ENCODE data around the gene FER. TPM values are rescaled to one million over a fixed set of nuclear protein-coding genes. Genes with fewer than 3 reads are reported as not detected.

The FER gene
- total and polyA plus RNA-seq, 2 of the 13 experiments (the other 11 are each of a cell fraction or from before 2014, with no cell fraction given) = 7.9 to 29.0 TPM

DNA sequence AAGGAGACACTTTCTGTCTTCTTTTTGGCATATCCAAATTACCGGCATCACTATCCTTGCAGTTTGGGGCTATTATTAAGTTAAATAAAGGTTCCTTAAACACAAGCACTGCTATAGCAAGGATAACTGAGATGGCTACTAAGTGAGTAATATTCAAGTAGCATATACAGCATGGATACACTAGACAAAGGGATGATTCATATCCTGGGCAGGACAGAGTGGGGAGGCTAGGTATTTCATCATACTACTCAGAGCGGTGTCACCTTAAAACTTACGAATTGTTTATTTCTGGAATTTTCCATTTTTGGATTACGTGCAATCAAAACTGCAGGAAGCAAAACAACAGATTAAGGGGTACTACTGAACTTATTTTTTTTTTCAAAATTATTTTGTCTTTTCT, 54.1 kb downstream of the FER start (continued):
- TF ChIP-seq ZSCAN25 (CRISPR knock-in tag; IDR thresholded peaks at IDR 0.05) (no peak), CENPT (CRISPR knock-in tag; IDR thresholded peaks at IDR 0.05; ENCODE audit: low read depth) (no peak), FOSL2 (CRISPR knock-in tag; IDR thresholded peaks at IDR 0.05) (peak; percentile 78), ARID5B (CRISPR knock-in tag; IDR thresholded peaks at IDR 0.05) (0 out of 2 replicates have a peak, but pooled peaks have one; percentile 23)

GRCh38 chr5:108810717-108811116, 63.0 kb downstream of the FER start:
- WGBS (ENCODE audit: low lambda C conversion rate) = 100% methylated on average over 1 of the region's 3 CpGs
- in situ Hi-C loops (cut with HindIII; ENCODE audit: extremely low pct_ligation_motif_present, low pct_unique_long_range_greater_than_20kb) = no loop called here
- CTCF ChIA-PET (ENCODE audit: low intra/inter-chr PET ratio, low total read pairs) = no interaction called here

More at GRCh38 chr5:108810717-108811116, 63.0 kb downstream of the FER start:
- intact Hi-C loops (cut with micrococcal nuclease; ENCODE audit: unreplicated experiment) = no loop called here
- BruUV-seq (replicated peaks) = no TSS peak
- no peaks in the 10 kb centered on the region for H3K27me3 ChIP-seq (ENCODE audit: control insufficient read depth in 1 of 2, insufficient read depth in 2 of 2, low read length in 2 of 2)
- no peak overlapping the region for H3K9ac ChIP-seq (ENCODE audit: insufficient read depth, low read depth, low read length)
- H3K27ac ChIP-seq (ENCODE audit: extremely low read length, insufficient read depth, low read length) = no peak overlapping the region
- H3K36me3 ChIP-seq (replicated peaks in 1 of 2; ENCODE audit: control insufficient read depth in 1 of 2, insufficient read depth in 2 of 2, low read length in 2 of 2) = no peaks in the 10 kb centered on the region
- H2AFZ ChIP-seq (ENCODE audit: low read length) = no peak overlapping the region
- ATAC-seq = no peak
- H3K4me1 ChIP-seq (ENCODE audit: insufficient read depth, low read length) = no peaks in the 10 kb centered on the region
- no peaks in the 10 kb centered on the region for H3K79me2 ChIP-seq (ENCODE audit: insufficient read depth, low read length)
- no peak for FAIRE-seq
- H3K9me3 ChIP-seq (ENCODE audit: low read length) = peaks cover 3% of the 10 kb centered on the region; the same call in 1 of the 2 replicates
- no peak for DNase-seq (ENCODE audit: low spot score)
- no peak overlapping the region for H3K4me3 ChIP-seq (replicated peaks in 1 of 3; ENCODE audit: insufficient read depth in 1 of 3, low read depth in 2 of 3, low read length in 3 of 3)
- no peak for TF ChIP-seq MYPOP (CRISPR knock-in tag; IDR thresholded peaks at IDR 0.05)
- no peak for TF ChIP-seq KLF13 (CRISPR knock-in tag; IDR thresholded peaks at IDR 0.05)
- TF ChIP-seq KLF16 (CRISPR knock-in tag; IDR thresholded peaks at IDR 0.05) = no peak
- no peak for TF ChIP-seq CREBL2 (CRISPR knock-in tag; IDR thresholded peaks at IDR 0.05; ENCODE audit: borderline replicate concordance)
- TF ChIP-seq, protein P1, sequence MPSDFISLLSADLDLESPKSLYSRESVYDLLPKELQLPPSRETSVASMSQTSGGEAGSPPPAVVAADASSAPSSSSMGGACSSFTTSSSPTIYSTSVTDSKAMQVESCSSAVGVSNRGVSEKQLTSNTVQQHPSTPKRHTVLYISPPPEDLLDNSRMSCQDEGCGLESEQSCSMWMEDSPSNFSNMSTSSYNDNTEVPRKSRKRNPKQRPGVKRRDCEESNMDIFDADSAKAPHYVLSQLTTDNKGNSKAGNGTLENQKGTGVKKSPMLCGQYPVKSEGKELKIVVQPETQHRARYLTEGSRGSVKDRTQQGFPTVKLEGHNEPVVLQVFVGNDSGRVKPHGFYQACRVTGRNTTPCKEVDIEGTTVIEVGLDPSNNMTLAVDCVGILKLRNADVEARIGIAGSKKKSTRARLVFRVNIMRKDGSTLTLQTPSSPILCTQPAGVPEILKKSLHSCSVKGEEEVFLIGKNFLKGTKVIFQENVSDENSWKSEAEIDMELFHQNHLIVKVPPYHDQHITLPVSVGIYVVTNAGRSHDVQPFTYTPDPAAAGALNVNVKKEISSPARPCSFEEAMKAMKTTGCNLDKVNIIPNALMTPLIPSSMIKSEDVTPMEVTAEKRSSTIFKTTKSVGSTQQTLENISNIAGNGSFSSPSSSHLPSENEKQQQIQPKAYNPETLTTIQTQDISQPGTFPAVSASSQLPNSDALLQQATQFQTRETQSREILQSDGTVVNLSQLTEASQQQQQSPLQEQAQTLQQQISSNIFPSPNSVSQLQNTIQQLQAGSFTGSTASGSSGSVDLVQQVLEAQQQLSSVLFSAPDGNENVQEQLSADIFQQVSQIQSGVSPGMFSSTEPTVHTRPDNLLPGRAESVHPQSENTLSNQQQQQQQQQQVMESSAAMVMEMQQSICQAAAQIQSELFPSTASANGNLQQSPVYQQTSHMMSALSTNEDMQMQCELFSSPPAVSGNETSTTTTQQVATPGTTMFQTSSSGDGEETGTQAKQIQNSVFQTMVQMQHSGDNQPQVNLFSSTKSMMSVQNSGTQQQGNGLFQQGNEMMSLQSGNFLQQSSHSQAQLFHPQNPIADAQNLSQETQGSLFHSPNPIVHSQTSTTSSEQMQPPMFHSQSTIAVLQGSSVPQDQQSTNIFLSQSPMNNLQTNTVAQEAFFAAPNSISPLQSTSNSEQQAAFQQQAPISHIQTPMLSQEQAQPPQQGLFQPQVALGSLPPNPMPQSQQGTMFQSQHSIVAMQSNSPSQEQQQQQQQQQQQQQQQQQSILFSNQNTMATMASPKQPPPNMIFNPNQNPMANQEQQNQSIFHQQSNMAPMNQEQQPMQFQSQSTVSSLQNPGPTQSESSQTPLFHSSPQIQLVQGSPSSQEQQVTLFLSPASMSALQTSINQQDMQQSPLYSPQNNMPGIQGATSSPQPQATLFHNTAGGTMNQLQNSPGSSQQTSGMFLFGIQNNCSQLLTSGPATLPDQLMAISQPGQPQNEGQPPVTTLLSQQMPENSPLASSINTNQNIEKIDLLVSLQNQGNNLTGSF (CRISPR knock-in tag; IDR thresholded peaks at IDR 0.05) = no peak
- no peak for TF ChIP-seq ZNF644 (CRISPR knock-in tag; IDR thresholded peaks at IDR 0.05; ENCODE audit: low read depth)
- POLR2A ChIA-PET = no interaction called here
- no peak overlapping the region for H3K4me2 ChIP-seq (ENCODE audit: low read depth, low read length)
- H4K20me1 ChIP-seq (ENCODE audit: insufficient read depth, low read length) = no peaks in the 10 kb centered on the region

All from HepG2 (cell line).